ENCODE data around the gene LIAS. TPM values are rescaled to one million over a fixed set of nuclear protein-coding genes. Genes with fewer than 3 reads are reported as not detected.
"Not testable (repeated sequence)": the region's sequence is repeated elsewhere in the genome, so short reads cannot be mapped to it uniquely, and the experiment has no call there.

LIAS gene
- total RNA-seq, 1 experiment from 2014 or later = 23.5 TPM

- Histone ChIP-seq H2AFZ (ENCODE audit: low read depth, low read length, poor library complexity, severe bottlenecking) (no peak overlapping the region), H3K27ac (ENCODE audit: low read depth, low read length) (peak overlapping the region; percentile 33), H3K4me2 (ENCODE audit: low read length) (peak overlapping the region; percentile 65), H4K20me1 (ENCODE audit: insufficient read depth) (no peaks in the 10 kb centered on the region), H3K9me3 (ENCODE audit: control insufficient read depth in 1 of 2, insufficient read depth in 1 of 2, low read depth in 1 of 2, low read length in 2 of 2) (no peaks in the 10 kb centered on the region), H3K9me2 (ENCODE audit: insufficient read depth) (no peaks in the 10 kb centered on the region), H3K79me2 (ENCODE audit: insufficient read depth, low read length) (peaks cover 26% of the 10 kb centered on the region), H3K27me3 (ENCODE audit: insufficient read depth, low read length) (no peaks in the 10 kb centered on the region), H3K36me3 (ENCODE audit: control insufficient read depth in 1 of 2, insufficient read depth in 2 of 2, low read length in 2 of 2) (peaks cover 18 to 28% of the 10 kb centered on the region in 2 experiments; a peak in 3 of 4 replicates), H3K4me1 (ENCODE audit: control insufficient read depth in 1 of 2, insufficient read depth in 2 of 2, low read length in 2 of 2) (peaks cover 15 to 21% of the 10 kb centered on the region in 2 experiments), H3K4me3 (replicated peaks in 1 of 2; ENCODE audit: low read depth in 1 of 2, low read length in 2 of 2) (peak overlapping the region in 1 of 2 experiments; percentile 25; a peak in 1 of 4 replicates), H3K9ac (ENCODE audit: low read length) (peak overlapping the region; percentile 42)
- ChIA-PET POLR2A (interaction anchor here (1.4 kb wide), 1 partner anchor 12 kb away, joined by 10 read pairs; the partner anchor contains the start of gene UGDH), CTCF (no interaction called here), RAD21 (ENCODE audit: low non-redundant PET in 1 of 2, low total read pairs in 2 of 2, uncharacterized antibody in 2 of 2, unreplicated experiment in 2 of 2) (no interaction called here)
- no TSS peak for BruUV-seq (replicated peaks)
- no peak for TF ChIP-seq YY1 (IDR thresholded peaks at IDR 0.05; ENCODE audit: extremely low read depth, insufficient replicate concordance, low read depth, low read length)
- TF ChIP-seq ZNF274 (IDR thresholded peaks at IDR 0.05; ENCODE audit: low read depth, low read length) = no peak
- peak; percentile 76 for TF ChIP-seq SP1 (IDR thresholded peaks at IDR 0.05; ENCODE audit: low read depth)
- TF ChIP-seq MAX (IDR thresholded peaks at IDR 0.05) = 0 out of 2 replicates have a peak, but pooled peaks have one; percentile 26
- TF ChIP-seq JUND (IDR thresholded peaks at IDR 0.05) = peak; percentile 18; the same call in 1 of the 2 replicates
- TF ChIP-seq FOSL1 (IDR thresholded peaks at IDR 0.05; ENCODE audit: low read depth) = peak; percentile 57
- TF ChIP-seq TCF7L2 (IDR thresholded peaks at IDR 0.05; ENCODE audit: borderline replicate concordance, extremely low read depth, insufficient read depth, insufficient read length) = no peak
- TF ChIP-seq CEBPB (IDR thresholded peaks at IDR 0.05; ENCODE audit: low read depth) = peak; percentile 90
- no peak for TF ChIP-seq POLR2AphosphoS5 (IDR thresholded peaks at IDR 0.05; ENCODE audit: low read depth, low read length)
- TF ChIP-seq ZBTB33 (IDR thresholded peaks at IDR 0.05; ENCODE audit: extremely low read depth, insufficient replicate concordance, low read length) = no peak
- DNase-seq (ENCODE audit: low read depth, low spot score) (peak; percentile 27), ATAC-seq (peak; percentile 68)
- intact Hi-C loops (cut with micrococcal nuclease) = no loop called here
Measured at GRCh38 chr4:39514888-39515401, 56.1 kb downstream of the LIAS start.

GRCh38 chr4:39515669-39516401 is 57.0 kb downstream of the LIAS start:
- intact Hi-C loops (cut with micrococcal nuclease); BruUV-seq (replicated peaks); H3K9me3 ChIP-seq (ENCODE audit: control insufficient read depth in 1 of 2, insufficient read depth in 1 of 2, low read depth in 1 of 2, low read length in 2 of 2); RAD21 ChIA-PET (ENCODE audit: low non-redundant PET in 1 of 2, low total read pairs in 2 of 2, uncharacterized antibody in 2 of 2, unreplicated experiment in 2 of 2); H3K4me3 ChIP-seq (replicated peaks in 1 of 2; ENCODE audit: low read depth in 1 of 2, low read length in 2 of 2); H3K9me2 ChIP-seq (ENCODE audit: insufficient read depth); H4K20me1 ChIP-seq (ENCODE audit: insufficient read depth); H3K27me3 ChIP-seq (ENCODE audit: insufficient read depth, low read length); H2AFZ ChIP-seq (ENCODE audit: low read depth, low read length, poor library complexity, severe bottlenecking); ATAC-seq; H3K9ac ChIP-seq (ENCODE audit: low read length); DNase-seq (ENCODE audit: low read depth, low spot score); CTCF ChIA-PET: not testable (repeated sequence)
- Histone ChIP-seq H3K4me2 (ENCODE audit: low read length) (peak overlapping the region; percentile 65), H3K4me1 (ENCODE audit: control insufficient read depth in 1 of 2, insufficient read depth in 2 of 2, low read length in 2 of 2) (peaks cover 15 to 21% of the 10 kb centered on the region in 2 experiments), H3K27ac (ENCODE audit: low read depth, low read length) (peak overlapping the region; percentile 33; the same call in 1 of the 2 replicates), H3K36me3 (ENCODE audit: control insufficient read depth in 1 of 2, insufficient read depth in 2 of 2, low read length in 2 of 2) (peaks cover 11 to 22% of the 10 kb centered on the region in 2 experiments; a peak in 2 of 4 replicates), H3K79me2 (ENCODE audit: insufficient read depth, low read length) (peaks cover 27% of the 10 kb centered on the region)
- POLR2A ChIA-PET = interaction anchor here (0.9 to 1.4 kb wide), 2 partner anchors 11 kb away, joined by 4 to 10 read pairs; partner anchors contain the start of gene UGDH
